Heart right ventricle (tissue), 16 donors: ENCODE measurements around the gene CCDC157. TPM values are rescaled to one million over a fixed set of nuclear protein-coding genes. Genes with fewer than 3 reads are reported as not detected.
A peak's percentile ranks its signal among the peaks of the same experiment; 100 is the strongest.

ENCODE experiments used
- ATAC-seq, 8 donors: fragments of 200-7000 bp; cut with Tn5 transposase; one replicate each; pipeline ENCODE4 v1.9.1; 2020; ENCODE audit warnings: mild to moderate bottlenecking in 8 of 8, moderate library complexity in 8 of 8, moderate number of reproducible peaks in 1 of 8
- DNase-seq, 2 donors: peaks; one replicate each; pipeline ENCODE4 v3.0.0-alpha.2; 2020
- H3K27ac ChIP-seq, 10 donors: fragments of 200-600 bp; sonication (generic) in 2 of 10; one replicate each; pipeline versions ENCODE4 v1.5.0 to v1.8.0; 2020 to 2022; ENCODE audit warnings: mild to moderate bottlenecking in 3 of 10
- H3K27me3 ChIP-seq, 7 donors: fragments of 200-600 bp; one replicate each; pipeline ENCODE4 v1.8.0; 2021 to 2022; ENCODE audit warnings: mild to moderate bottlenecking in 2 of 7
- H3K36me3 ChIP-seq, 9 donors: fragments of 200-600 bp; sonication (generic) in 1 of 9; one replicate each; pipeline versions ENCODE4 v1.5.0 to v1.8.0; 2020 to 2022; ENCODE audit warnings: mild to moderate bottlenecking in 2 of 9
- H3K4me1 ChIP-seq, 9 donors: fragments of 200-600 bp; sonication (generic) in 1 of 9; one replicate each; pipeline versions ENCODE4 v1.5.0 to v1.8.0; 2020 to 2022; ENCODE audit warnings: mild to moderate bottlenecking in 4 of 9
- H3K4me3 ChIP-seq, 10 donors: fragments of 200-600 bp; sonication (generic) in 2 of 10; one replicate each; pipeline versions ENCODE4 v1.5.0 to v1.8.0; 2020 to 2022; ENCODE audit warnings: mild to moderate bottlenecking in 7 of 10, moderate library complexity in 2 of 10
- H3K9me3 ChIP-seq, 11 donors: fragments of 200-600 bp in 10 of 11; sonication (generic) in 2 of 11; one replicate each; pipeline versions ENCODE4 v1.5.0 to v1.8.0; 2013 to 2022; ENCODE audit warnings: mild to moderate bottlenecking in 2 of 11, control low read depth in 1 of 11, moderate library complexity in 1 of 11
- WGBS, 2 donors: extraction: QIAGEN DNeasy Blood & Tissue Kit; methylation state at CpG; one replicate each; pipeline ENCODE4 v1.1.7; 2013; ENCODE audit warnings: inconsistent platforms in 1 of 2; 5-methylcytosine and 5-hydroxymethylcytosine counted together
- intact Hi-C, 10 donors: fragments of 100-400 bp; cut with DNase I; formaldehyde crosslinking; loops; one replicate each; pipeline versions ENCODE4 v1.11.1 to v1.14.2; 2022
- polyA plus RNA-seq, 2 donors: library from polyadenylated mRNA; stranded (reverse); fragments of 200-250 nt; gene quantifications; one replicate each; pipeline ENCODE4 v1.2.3, GENCODE V29; 2013
- total RNA-seq, 10 donors: library from RNA; stranded (reverse); fragmentation: NEBNext Ultra II Directional in 3 of 10; extraction: Animal tissue kit (Norgen Biotek cat#: 25700) in 3 of 10; gene quantifications; one replicate each; pipeline versions ENCODE4 v1.2.1 to v1.2.4, GENCODE V29; 2021 to 2023
- TF ChIP-seq, protein P1 (sequence below), 9 donors: fragments of 200-600 bp; sonication (generic) in 2 of 9; IDR thresholded peaks; one replicate each; pipeline versions ENCODE4 v1.5.0 to v1.8.0; 2021 to 2022; ENCODE audit warnings: antibody characterized with exemption in 9 of 9, mild to moderate bottlenecking in 5 of 9, moderate library complexity in 1 of 9
- donor health status: Arrhythmogenic right ventricular cardiomyopathy.
- donor health status: ischemic (EF 13 %, LVEDD 7.1; RV severe dilation, severe dysfunction).
- donor health status: healthy with polysubstance abuse.
- donor health status: DM: no; HTN: yes; CAD: no.
- donor health status: DM: no; HTN: no; CAD: no.
- donor health status: ischemic (EF 25% LVEDD 6.9; RV normal size, moderate dysfunction).
- donor health status: ischemic (EF 25% LVEDD 5.7; RV mildly dilated, moderate dysfunction).
- donor health status: healthy.
- donor health status: DM: yes; HTN: yes; CAD: no.
- donor health status: Ischemic cardiomyopathy.
- donor health status: ischemic (EF 35%, LVEDD 5.7; RV mildly dilated, moderate dysfunction).
- donor health status: nonischemic (EF 11% LVEDD 7.7; RV severe dilation, severe dysfunction).
- donor health status: DM: yes; HTN: yes; CAD: no.
- donor health status: PGD.
- donor health status: ischemic (EF 29% LVEDD 5.4; RV normal size, mild dysfunction).
- donor health status: nonischemic (EF 23%, LVEDD 6.1; RV moderate dilation, normal function).

The CCDC157 gene
- total and polyA plus RNA-seq, 12 donors: 0.11 to 1.2 (median 0.91) TPM

DNA sequence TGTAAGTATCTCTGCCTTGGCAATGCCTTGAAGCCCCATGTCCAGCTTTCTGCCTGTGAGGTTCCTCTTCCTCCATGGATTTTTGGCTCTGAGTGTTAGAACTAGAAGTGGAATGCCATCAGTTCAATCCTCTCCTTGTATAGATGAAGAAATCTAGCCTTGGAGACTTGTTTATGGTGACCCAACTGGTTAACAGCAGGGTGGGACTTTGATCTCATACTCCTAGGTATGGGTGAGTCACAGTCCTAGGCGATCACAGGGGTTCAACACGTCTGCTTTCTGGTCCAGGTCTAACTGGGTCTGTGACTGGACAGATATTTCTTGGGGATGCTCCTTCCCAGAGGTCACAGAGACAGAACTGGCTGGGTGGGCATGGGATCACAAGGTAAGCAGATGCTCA, 59.6 kb downstream of the CCDC157 start:
- peaks cover 0 to 87% (median 22%) of the 10 kb centered on the region in 9 donors for H3K36me3 ChIP-seq
- TF ChIP-seq, protein P1, sequence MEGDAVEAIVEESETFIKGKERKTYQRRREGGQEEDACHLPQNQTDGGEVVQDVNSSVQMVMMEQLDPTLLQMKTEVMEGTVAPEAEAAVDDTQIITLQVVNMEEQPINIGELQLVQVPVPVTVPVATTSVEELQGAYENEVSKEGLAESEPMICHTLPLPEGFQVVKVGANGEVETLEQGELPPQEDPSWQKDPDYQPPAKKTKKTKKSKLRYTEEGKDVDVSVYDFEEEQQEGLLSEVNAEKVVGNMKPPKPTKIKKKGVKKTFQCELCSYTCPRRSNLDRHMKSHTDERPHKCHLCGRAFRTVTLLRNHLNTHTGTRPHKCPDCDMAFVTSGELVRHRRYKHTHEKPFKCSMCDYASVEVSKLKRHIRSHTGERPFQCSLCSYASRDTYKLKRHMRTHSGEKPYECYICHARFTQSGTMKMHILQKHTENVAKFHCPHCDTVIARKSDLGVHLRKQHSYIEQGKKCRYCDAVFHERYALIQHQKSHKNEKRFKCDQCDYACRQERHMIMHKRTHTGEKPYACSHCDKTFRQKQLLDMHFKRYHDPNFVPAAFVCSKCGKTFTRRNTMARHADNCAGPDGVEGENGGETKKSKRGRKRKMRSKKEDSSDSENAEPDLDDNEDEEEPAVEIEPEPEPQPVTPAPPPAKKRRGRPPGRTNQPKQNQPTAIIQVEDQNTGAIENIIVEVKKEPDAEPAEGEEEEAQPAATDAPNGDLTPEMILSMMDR (IDR thresholded peaks at IDR 0.05): no peak
- no peak for ATAC-seq
- no peaks in the 10 kb centered on the region for H3K9me3 ChIP-seq
- H3K27me3 ChIP-seq: no peaks in the 10 kb centered on the region
- 89 to 91% methylated on average over 2 of the region's 2 CpGs for whole genome bisulfite sequencing, 2 donors
- peaks cover 0 to 16% (median 0%) of the 10 kb centered on the region in 9 donors for H3K4me1 ChIP-seq
- intact Hi-C loops: no loop called here
- no peak for DNase-seq
- H3K27ac ChIP-seq: no peak overlapping the region
- H3K4me3 ChIP-seq: no peak overlapping the region

DNA sequence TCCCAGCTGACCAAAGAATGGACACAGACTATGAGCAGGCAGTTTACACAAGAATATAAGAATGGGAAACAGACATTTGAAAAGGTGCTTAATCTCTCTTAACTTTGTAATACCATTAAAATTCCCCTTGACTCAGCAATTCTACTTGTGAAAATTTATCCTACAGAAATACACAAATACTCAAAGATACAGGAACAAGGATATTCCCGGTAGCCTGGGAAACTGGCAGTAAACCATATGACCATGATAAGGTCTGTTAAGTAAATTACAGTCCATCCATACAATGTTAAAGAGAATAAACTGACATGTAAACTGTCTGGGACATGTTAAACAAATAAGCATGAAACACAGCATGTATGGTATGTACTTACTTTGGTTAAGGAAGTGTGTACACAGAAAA, 60.0 kb downstream of the CCDC157 start:
- Histone ChIP-seq H3K9me3 (no peaks in the 10 kb centered on the region), H3K36me3 (peaks cover 0 to 87% (median 22%) of the 10 kb centered on the region in 9 donors), H3K27me3 (no peaks in the 10 kb centered on the region), H3K4me3 (no peak overlapping the region), H3K27ac (no peak overlapping the region), H3K4me1 (peaks cover 0 to 21% (median 4%) of the 10 kb centered on the region in 9 donors)
- WGBS, 2 donors: 63 to 71% methylated on average over 1 of the region's 1 CpG
- TF ChIP-seq, protein P1 (IDR thresholded peaks at IDR 0.05): no peak
- DNase-seq (no peak), ATAC-seq (no peak)
- intact Hi-C loops: no loop called here

DNA sequence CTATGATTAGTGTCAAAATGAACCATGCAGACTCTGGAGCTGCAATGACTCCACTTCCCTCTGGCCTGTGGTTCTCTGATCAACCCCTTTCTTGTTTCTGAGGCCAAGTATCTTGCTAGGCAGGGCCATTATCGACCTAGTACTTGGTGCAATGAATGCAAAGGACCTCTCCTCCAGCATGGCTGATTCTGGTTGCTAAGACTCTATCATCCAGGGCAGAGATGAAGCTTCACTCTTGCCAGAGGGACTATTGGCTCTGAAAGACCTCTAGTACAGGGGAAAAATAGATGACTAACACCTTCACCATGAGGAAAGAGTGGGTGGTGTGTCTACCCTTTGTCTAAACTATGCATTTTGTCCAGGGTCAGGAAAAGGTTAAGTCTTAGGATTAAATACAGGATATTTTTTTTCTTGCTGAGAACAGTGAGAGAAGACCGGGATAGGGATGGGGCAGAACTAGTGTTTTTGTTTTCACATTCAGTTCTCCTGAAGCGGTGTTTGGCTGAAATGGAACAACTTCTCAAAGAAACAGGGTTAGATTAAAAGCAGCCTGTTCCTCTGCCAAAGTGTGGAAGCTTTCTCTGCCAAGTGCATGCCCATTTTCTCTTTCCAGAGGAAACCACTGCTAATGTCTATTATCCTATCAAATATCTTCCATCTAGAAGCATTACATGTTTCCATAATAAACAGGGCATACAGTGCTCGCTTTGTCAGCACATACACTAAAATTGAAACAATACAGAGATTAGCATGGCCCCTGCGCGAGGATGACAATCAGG, 63.7 kb downstream of the CCDC157 start:
- TF ChIP-seq, protein P1 (IDR thresholded peaks at IDR 0.05): no peak
- Histone ChIP-seq H3K36me3 (peaks cover 0 to 62% (median 21%) of the 10 kb centered on the region in 9 donors), H3K4me1 (peaks cover 7 to 51% (median 30%) of the 10 kb centered on the region in 9 donors), H3K9me3 (no peaks in the 10 kb centered on the region), H3K27ac (peak overlapping the region in 1 of 10 donors; percentile 97), H3K27me3 (no peaks in the 10 kb centered on the region), H3K4me3 (no peak overlapping the region)
- WGBS, 2 donors: 81% methylated on average over 6 of the region's 6 CpGs
- ATAC-seq (no peak), DNase-seq (no peak)
- intact Hi-C loops: no loop called here

- intact Hi-C loops: no loop called here
- Histone ChIP-seq H3K36me3 (peaks cover 0 to 49% (median 10%) of the 10 kb centered on the region in 9 donors), H3K9me3 (no peaks in the 10 kb centered on the region), H3K4me3 (peak overlapping the region in 5 of 10 donors; percentile 61 to 88 (median 74)), H3K4me1 (peaks cover 7 to 65% (median 41%) of the 10 kb centered on the region in 9 donors), H3K27me3 (no peaks in the 10 kb centered on the region), H3K27ac (peak overlapping the region in 8 of 10 donors; percentile 90 to 98 (median 96))
- ATAC-seq (no peak), DNase-seq (no peak)
- WGBS, 2 donors: 65 to 72% methylated on average over 8 of the region's 8 CpGs
- TF ChIP-seq, protein P1 (IDR thresholded peaks at IDR 0.05): no peak
Measured at GRCh38 chr22:30421695-30422480, 65.1 kb downstream of the CCDC157 start.
